ENCODE measurements around the gene KAZN.

GRCh38 chr1:14592004-14592631, 6.4 kb upstream of the KAZN start:
- TF ChIP-seq CTCF (IDR thresholded peaks at IDR 0.05 in 8 of 11, conservative IDR thresholded peaks at IDR 0.05 in 3 of 11) (no peak), POLR2AphosphoS5 (IDR thresholded peaks at IDR 0.05) (no peak)
